BLaER1 treated with 17β-estradiol and CSF1 and Interleukin-3, amounts not matched to agents 10 nM and 100 nM (cell line): ENCODE data around the gene TTC24.
"Not testable (repeated sequence)": the region's sequence is repeated elsewhere in the genome, so short reads cannot be mapped to it uniquely, and the experiment has no call there.

Source experiments
- H3K27ac ChIP-seq, 11 experiments: shearing (Covaris generic); formaldehyde crosslinking; 2 replicates each; pipeline ENCODE4 v1.8.1; 2022
- H3K27me3 ChIP-seq, 11 experiments: shearing (Covaris generic); formaldehyde crosslinking; 2 replicates each; pipeline ENCODE4 v1.8.1; 2022
- H3K36me3 ChIP-seq, 11 experiments: shearing (Covaris generic); formaldehyde crosslinking; 2 replicates each; pipeline ENCODE4 v1.8.1; 2022
- H3K4me1 ChIP-seq, 10 experiments: shearing (Covaris generic); formaldehyde crosslinking; 2 replicates each; pipeline ENCODE4 v1.8.1; 2022
- H3K4me2 ChIP-seq, 11 experiments: shearing (Covaris generic); formaldehyde crosslinking; 2 replicates each; pipeline ENCODE4 v1.8.1; 2022
- H3K4me3 ChIP-seq, 10 experiments: shearing (Covaris generic); formaldehyde crosslinking; 2 replicates each; pipeline ENCODE4 v1.8.1; 2022
- H3K9ac ChIP-seq, 11 experiments: shearing (Covaris generic); formaldehyde crosslinking; 2 replicates each; pipeline ENCODE4 v1.8.1; 2022
- H3K9me3 ChIP-seq, 11 experiments: shearing (Covaris generic); formaldehyde crosslinking; replicated peaks in 1 of 11; 2 replicates each; pipeline ENCODE4 v1.8.1; 2022
- H4K20me1 ChIP-seq, 11 experiments: shearing (Covaris generic); formaldehyde crosslinking; 2 replicates each; pipeline ENCODE4 v1.8.1; 2022
- Cebpa-rat ChIP-seq, 11 experiments: shearing (Covaris generic); IDR thresholded peaks; 2 replicates each; pipeline ENCODE4 v1.8.1; 2022

TTC24 gene

DNA sequence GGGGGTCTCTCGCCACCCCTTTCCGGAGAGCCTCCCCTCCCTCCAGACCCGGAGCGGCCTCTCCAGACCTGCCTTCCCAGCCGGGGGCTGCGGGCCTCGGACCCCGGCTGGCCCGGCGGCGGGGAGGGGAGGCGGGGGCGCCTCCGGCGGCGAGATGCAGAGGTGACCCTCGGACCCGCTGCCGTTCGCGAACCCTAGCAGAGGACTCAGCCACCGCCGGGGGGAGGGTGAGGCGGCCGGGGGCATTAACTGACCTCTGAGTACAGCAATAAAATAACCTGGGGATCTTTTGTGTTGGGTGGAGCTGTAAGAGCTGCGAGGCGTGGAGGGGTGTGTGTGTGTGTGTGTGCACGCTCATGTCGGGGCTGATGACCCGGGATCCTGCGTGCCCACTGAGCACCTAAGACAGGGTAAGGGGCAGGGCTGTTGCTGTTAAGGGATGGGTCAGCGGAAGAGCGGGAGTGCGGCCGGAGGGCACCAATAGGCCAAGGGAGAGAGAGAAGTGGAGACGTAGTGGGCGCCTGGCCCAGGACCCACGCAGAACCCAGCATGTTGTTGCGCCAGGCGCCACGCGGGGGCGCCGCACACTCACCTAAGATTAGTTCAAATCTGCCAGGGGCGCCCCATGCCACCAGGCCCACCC lies 46.0 kb downstream of the TTC24 start:
- peaks cover 8 to 34% (median 22%) of the 10 kb centered on the region in 10 experiments for H3K4me1 ChIP-seq
- peak overlapping the region; percentile 48 to 85 (median 65) for H3K4me2 ChIP-seq
- H3K27me3 ChIP-seq = peaks cover 61 to 69% (median 68%) of the 10 kb centered on the region in 11 experiments
- no peaks in the 10 kb centered on the region for H3K9me3 ChIP-seq
- H3K4me3 ChIP-seq = peak overlapping the region in 9 of 10 experiments; percentile 21 to 53 (median 41); a peak in 14 of 20 replicates
- no peak overlapping the region for H3K27ac ChIP-seq
- H3K36me3 ChIP-seq = no peaks in the 10 kb centered on the region
- peaks cover 0 to 32% (median 19%) of the 10 kb centered on the region in 11 experiments; a peak in 14 of 22 replicates for H4K20me1 ChIP-seq
- no peak for TF ChIP-seq Cebpa-rat (IDR thresholded peaks at IDR 0.05)
- H3K9ac ChIP-seq = peak overlapping the region in 1 of 11 experiments; percentile 13; a peak in 1 of 22 replicates

DNA sequence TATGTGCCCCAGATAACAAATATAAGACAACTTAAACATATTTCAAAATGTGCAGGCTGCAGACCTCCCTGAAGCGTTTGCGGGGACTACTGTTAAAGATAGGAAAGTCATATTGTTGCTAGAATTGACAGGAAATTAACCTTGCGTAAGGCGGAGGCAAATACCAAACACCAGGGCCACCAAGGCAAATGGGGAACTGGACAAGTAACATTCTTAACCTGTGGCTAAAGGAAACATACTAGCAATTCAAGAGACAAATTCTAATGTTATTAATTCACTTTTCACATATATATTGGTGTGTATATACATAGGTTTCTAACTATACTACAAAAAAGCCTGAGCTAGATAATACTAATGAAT lies 46.5 kb downstream of the TTC24 start:
- no peak overlapping the region for H3K9ac ChIP-seq
- H3K27me3 ChIP-seq = peaks cover 56 to 69% (median 63%) of the 10 kb centered on the region in 11 experiments
- H3K4me3 ChIP-seq = no peak overlapping the region
- H3K27ac ChIP-seq = no peak overlapping the region
- H3K4me1 ChIP-seq = peaks cover 13 to 34% (median 25%) of the 10 kb centered on the region in 10 experiments
- no peaks in the 10 kb centered on the region for H3K36me3 ChIP-seq
- H3K9me3 ChIP-seq = no peaks in the 10 kb centered on the region
- H3K4me2 ChIP-seq = peak overlapping the region in 1 of 11 experiments; percentile 84; a peak in 2 of 22 replicates
- no peak for TF ChIP-seq Cebpa-rat (IDR thresholded peaks at IDR 0.05)
- peaks cover 0 to 32% (median 19%) of the 10 kb centered on the region in 11 experiments; a peak in 14 of 22 replicates for H4K20me1 ChIP-seq

DNA sequence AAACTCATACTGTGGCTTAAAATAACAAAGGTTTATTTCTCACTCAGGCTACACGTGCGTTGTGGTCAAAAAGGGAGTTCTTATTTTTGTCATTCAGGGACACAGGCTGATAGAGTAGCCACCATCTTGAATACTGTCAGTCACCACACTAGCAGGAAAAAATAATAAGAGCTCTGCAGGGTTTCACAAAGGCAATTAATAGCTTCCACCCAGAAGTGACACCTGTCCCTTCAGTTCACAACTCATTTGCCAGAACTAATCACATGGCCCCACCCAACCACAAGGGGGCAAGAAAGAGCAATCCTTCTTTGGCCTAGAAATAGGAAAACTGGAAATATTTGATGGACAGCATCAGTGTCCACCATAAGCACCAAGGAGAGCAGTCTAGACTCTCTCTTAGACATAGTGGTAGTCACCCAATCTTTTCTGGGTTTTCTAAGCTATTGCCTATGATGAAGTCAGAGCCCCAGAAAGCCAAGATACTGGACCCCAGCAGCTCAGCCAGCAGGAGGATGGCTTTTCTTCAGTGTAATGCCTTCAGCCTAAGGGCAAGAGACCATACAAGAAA lies 47.9 kb downstream of the TTC24 start:
- Histone ChIP-seq H3K4me3 (no peak overlapping the region), H3K4me2 (peak overlapping the region in 6 of 11 experiments; percentile 13 to 64 (median 46); a peak in 10 of 22 replicates), H3K27me3 (peaks cover 43 to 60% (median 49%) of the 10 kb centered on the region in 11 experiments), H3K9me3 (no peaks in the 10 kb centered on the region), H3K27ac (no peak overlapping the region), H3K9ac (no peak overlapping the region), H4K20me1 (peaks cover 0 to 31% (median 17%) of the 10 kb centered on the region in 11 experiments; a peak in 14 of 22 replicates), H3K36me3 (no peaks in the 10 kb centered on the region), H3K4me1 (peaks cover 13 to 34% (median 25%) of the 10 kb centered on the region in 10 experiments)
- TF ChIP-seq Cebpa-rat (IDR thresholded peaks at IDR 0.05) = no peak

DNA sequence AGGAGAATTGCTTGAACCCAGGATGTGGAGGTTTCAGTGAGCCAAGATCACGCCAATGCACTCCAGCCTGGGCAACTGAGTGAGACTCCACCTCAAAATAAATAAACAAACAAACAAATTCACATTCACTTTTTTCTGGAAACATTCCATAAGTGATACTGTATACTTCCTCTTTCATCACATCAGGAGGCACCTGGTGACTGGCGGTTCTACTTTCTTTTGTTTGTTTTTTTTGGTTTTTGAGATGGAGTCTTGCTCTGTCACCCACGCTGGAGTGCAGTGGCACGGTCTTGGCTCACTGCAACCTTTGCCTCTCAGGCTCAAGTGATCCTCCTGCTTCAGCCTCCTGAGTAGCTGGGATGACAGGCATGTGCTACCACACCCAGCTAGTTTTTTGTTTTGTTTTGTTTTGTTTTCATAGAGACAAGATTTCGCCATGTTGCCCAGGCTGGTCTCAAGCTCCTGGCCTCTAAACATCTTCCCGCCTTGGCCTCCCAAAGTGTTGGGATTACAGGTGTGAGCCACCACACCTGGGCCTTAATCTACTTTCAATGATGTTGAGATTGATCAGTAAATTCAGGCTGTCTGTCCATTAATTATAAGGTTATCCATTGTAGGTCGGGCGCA lies 50.4 kb downstream of the TTC24 start:
- Histone ChIP-seq H3K27me3 (peaks cover 18 to 39% (median 25%) of the 10 kb centered on the region in 11 experiments), H3K4me3 (no peak overlapping the region), H3K36me3 (no peaks in the 10 kb centered on the region), H3K9ac (no peak overlapping the region), H4K20me1 (peaks cover 0 to 12% (median 8%) of the 10 kb centered on the region in 11 experiments; a peak in 12 of 22 replicates), H3K4me2 (peak overlapping the region in 7 of 11 experiments; percentile 12 to 48 (median 16); a peak in 9 of 22 replicates), H3K27ac (no peak overlapping the region), H3K4me1 (peaks cover 11 to 32% (median 22%) of the 10 kb centered on the region in 10 experiments), H3K9me3 (no peaks in the 10 kb centered on the region)
- TF ChIP-seq Cebpa-rat (IDR thresholded peaks at IDR 0.05) = no peak

DNA sequence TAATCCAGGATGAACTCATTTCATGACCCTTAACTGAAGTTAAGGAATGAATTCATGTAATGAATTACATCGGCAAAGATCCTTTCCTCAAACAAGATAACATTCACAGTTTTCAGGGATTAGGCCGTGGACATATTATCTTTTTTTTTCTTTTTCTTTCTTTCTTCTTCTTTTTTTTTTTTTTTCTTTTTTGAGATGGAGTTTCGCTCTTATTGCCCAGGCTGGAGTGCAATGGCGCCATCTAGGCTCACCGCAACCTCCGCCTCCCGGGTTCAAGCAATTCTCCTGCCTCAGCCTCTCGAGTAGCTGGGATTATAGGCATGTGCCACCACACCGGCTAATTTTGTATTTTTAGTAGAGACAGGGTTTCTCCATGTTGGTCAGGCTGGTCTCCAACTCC lies 51.6 kb downstream of the TTC24 start:
- Histone ChIP-seq H3K27me3 (peaks cover 5 to 30% (median 13%) of the 10 kb centered on the region in 11 experiments), H3K4me2 (peak overlapping the region in 2 of 11 experiments; percentile 6 to 16; a peak in 1 of 22 replicates), H3K4me1 (peaks cover 4 to 25% (median 14%) of the 10 kb centered on the region in 10 experiments; a peak in 13 of 20 replicates)
- not testable (repeated sequence) for H3K9ac ChIP-seq, H3K4me3 ChIP-seq, H4K20me1 ChIP-seq, H3K9me3 ChIP-seq, H3K36me3 ChIP-seq, H3K27ac ChIP-seq

DNA sequence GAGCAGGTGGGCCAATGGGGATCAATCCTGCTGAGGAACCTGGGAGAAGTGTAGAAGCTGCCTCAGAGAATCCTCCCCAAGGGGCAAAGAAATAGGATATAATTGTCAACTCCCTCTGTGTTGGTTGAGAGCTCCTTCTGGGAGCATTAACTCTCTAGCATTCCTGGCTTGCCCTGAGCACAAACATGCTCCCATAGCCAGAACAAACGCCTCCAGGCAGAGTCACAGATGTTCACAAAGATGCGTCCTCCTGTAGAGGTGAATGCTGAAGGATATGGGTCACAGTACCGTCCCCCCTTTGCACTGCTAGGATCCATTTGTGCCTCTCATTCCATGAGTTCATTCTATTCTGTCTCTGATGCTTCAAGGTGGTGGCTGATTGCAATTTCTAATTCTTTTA lies 52.8 kb downstream of the TTC24 start:
- Histone ChIP-seq H3K9me3 (no peaks in the 10 kb centered on the region), H3K4me2 (no peak overlapping the region), H3K4me1 (peaks cover 4 to 22% (median 12%) of the 10 kb centered on the region in 10 experiments; a peak in 11 of 20 replicates), H4K20me1 (no peaks in the 10 kb centered on the region; a peak in 2 of 22 replicates), H3K27ac (no peak overlapping the region), H3K4me3 (no peak overlapping the region), H3K9ac (no peak overlapping the region), H3K27me3 (peaks cover 0 to 21% (median 4%) of the 10 kb centered on the region in 11 experiments; a peak in 7 of 22 replicates), H3K36me3 (no peaks in the 10 kb centered on the region)
- TF ChIP-seq Cebpa-rat (IDR thresholded peaks at IDR 0.05) = no peak
